ENCODE data around the gene TIMP2. TPM values are rescaled to one million over a fixed set of nuclear protein-coding genes. Genes with fewer than 3 reads are reported as not detected.

TIMP2 gene
- total and polyA plus RNA-seq, 5 experiments from 2014 or later, result 0.22 to 7.3 (median 0.75) TPM

- Mint-ChIP-seq H3K27ac (peak overlapping the region in 5 of 10 donors; percentile 18 to 41 (median 21)), H3K4me3 (no peak overlapping the region), H3K36me3 (peaks cover 15 to 97% (median 57%) of the 10 kb centered on the region in 3 donors), H3K27me3 (no peaks in the 10 kb centered on the region), H3K9me3 (no peaks in the 10 kb centered on the region), H3K4me1 (peaks cover 20 to 50% (median 35%) of the 10 kb centered on the region in 4 donors)
- no peak for ATAC-seq
- POLR2A ChIA-PET, result interaction anchor here (0.6 to 0.9 kb wide), 2 partner anchors 20 to 35 kb away, joined by 3 read pairs; no protein-coding TSS in a partner anchor
- DNase-seq, result no peak
These were observed 98.8 kb downstream of the TIMP2 start for GRCh38 chr17:78826421-78826820.

GRCh38 chr17:78825696-78826095, 99.5 kb downstream of the TIMP2 start:
- POLR2A ChIA-PET, result interaction anchor here (0.6 kb wide), 1 partner anchor 35 kb away, joined by 3 read pairs; no protein-coding TSS in a partner anchor
- Mint-ChIP-seq H3K27ac (peak overlapping the region; percentile 37 to 93 (median 77)), H3K9me3 (no peaks in the 10 kb centered on the region), H3K4me1 (peaks cover 20 to 53% (median 36%) of the 10 kb centered on the region in 4 donors), H3K27me3 (no peaks in the 10 kb centered on the region), H3K36me3 (peaks cover 15 to 97% (median 61%) of the 10 kb centered on the region in 3 donors), H3K4me3 (peak overlapping the region in 1 of 10 donors; percentile 31)
- DNase-seq (no peak), ATAC-seq (no peak)

- Mint-ChIP-seq H3K36me3 (peaks cover 9 to 98% (median 59%) of the 10 kb centered on the region in 3 donors), H3K4me1 (peaks cover 23 to 58% (median 43%) of the 10 kb centered on the region in 4 donors), H3K27me3 (no peaks in the 10 kb centered on the region), H3K27ac (peak overlapping the region in 9 of 10 donors; percentile 72 to 95 (median 86)), H3K9me3 (no peaks in the 10 kb centered on the region), H3K4me3 (peak overlapping the region in 1 of 10 donors; percentile 57)
- no peak for DNase-seq
- POLR2A ChIA-PET, result interaction anchor here (0.6 kb wide), 2 partner anchors 19 to 46 kb away, joined by 3 to 8 read pairs; no protein-coding TSS in a partner anchor
- ATAC-seq, result no peak
These were observed 100.9 kb downstream of the TIMP2 start for GRCh38 chr17:78824240-78824639.

- Mint-ChIP-seq H3K9me3 (no peaks in the 10 kb centered on the region), H3K4me3 (peak overlapping the region in 1 of 10 donors; percentile 25), H3K4me1 (peaks cover 25 to 64% (median 50%) of the 10 kb centered on the region in 4 donors), H3K27me3 (no peaks in the 10 kb centered on the region), H3K36me3 (peaks cover 8 to 98% (median 59%) of the 10 kb centered on the region in 3 donors), H3K27ac (peak overlapping the region; percentile 60 to 95 (median 86))
- DNase-seq (no peak), ATAC-seq (no peak)
- POLR2A ChIA-PET, result interaction anchor here (0.6 kb wide), 1 partner anchor 44 kb away, joined by 3 read pairs; no protein-coding TSS in a partner anchor
These were observed 101.7 kb downstream of the TIMP2 start for GRCh38 chr17:78823282-78824046.

GRCh38 chr17:78822552-78822951, 102.6 kb downstream of the TIMP2 start:
- POLR2A ChIA-PET, result interaction anchor here (0.6 to 1.0 kb wide), 2 partner anchors 12 to 1433 kb away, joined by 4 to 6 read pairs; no protein-coding TSS in a partner anchor
- peak overlapping the region in 3 of 10 donors; percentile 22 to 62 (median 25) for H3K4me3 Mint-ChIP-seq
- no peaks in the 10 kb centered on the region for H3K9me3 Mint-ChIP-seq
- no peak for DNase-seq
- no peaks in the 10 kb centered on the region for H3K27me3 Mint-ChIP-seq
- H3K27ac Mint-ChIP-seq, result peak overlapping the region; percentile 71 to 95 (median 86)
- no peak for ATAC-seq
- peaks cover 21 to 67% (median 55%) of the 10 kb centered on the region in 4 donors for H3K4me1 Mint-ChIP-seq
- H3K36me3 Mint-ChIP-seq, result peaks cover 3 to 94% (median 53%) of the 10 kb centered on the region in 3 donors

- ATAC-seq, result no peak
- Mint-ChIP-seq H3K4me3 (peak overlapping the region in 2 of 10 donors; percentile 14 to 16), H3K9me3 (no peaks in the 10 kb centered on the region), H3K27ac (peak overlapping the region; percentile 19 to 98 (median 80)), H3K4me1 (peaks cover 22 to 71% (median 60%) of the 10 kb centered on the region in 4 donors), H3K36me3 (peaks cover 5 to 95% (median 55%) of the 10 kb centered on the region in 3 donors), H3K27me3 (no peaks in the 10 kb centered on the region)
- POLR2A ChIA-PET, result interaction anchor here (0.6 to 1.0 kb wide), 2 partner anchors 11 to 1433 kb away, joined by 4 to 6 read pairs; no protein-coding TSS in a partner anchor
- DNase-seq, result no peak
These were observed 103.2 kb downstream of the TIMP2 start for GRCh38 chr17:78821961-78822360.

GRCh38 chr17:78820841-78821240, 104.3 kb downstream of the TIMP2 start:
- H3K36me3 Mint-ChIP-seq, result peaks cover 8 to 92% (median 55%) of the 10 kb centered on the region in 3 donors
- peak overlapping the region in 2 of 10 donors; percentile 32 to 49 for H3K4me3 Mint-ChIP-seq
- H3K27me3 Mint-ChIP-seq, result no peaks in the 10 kb centered on the region
- H3K9me3 Mint-ChIP-seq, result no peaks in the 10 kb centered on the region
- ATAC-seq, result no peak
- H3K27ac Mint-ChIP-seq, result peak overlapping the region; percentile 63 to 98 (median 96)
- peaks cover 25 to 72% (median 59%) of the 10 kb centered on the region in 4 donors for H3K4me1 Mint-ChIP-seq
- DNase-seq, result no peak
- POLR2A ChIA-PET, result interaction anchor here (0.8 to 3.2 kb wide), 2 partner anchors 17 to 20 kb away, joined by 3 to 23 read pairs; partner anchors contain the start of gene USP36

- peaks cover 23 to 70% (median 58%) of the 10 kb centered on the region in 4 donors for H3K4me1 Mint-ChIP-seq
- peak overlapping the region; percentile 63 to 98 (median 96) for H3K27ac Mint-ChIP-seq
- POLR2A ChIA-PET, result interaction anchor here (0.5 to 3.2 kb wide), 12 partner anchors 8 to 111 kb away, joined by 3 to 23 read pairs (median 4); partner anchors contain the start of gene USP36
- no peaks in the 10 kb centered on the region for H3K9me3 Mint-ChIP-seq
- H3K36me3 Mint-ChIP-seq, result peaks cover 8 to 92% (median 58%) of the 10 kb centered on the region in 3 donors
- H3K4me3 Mint-ChIP-seq, result peak overlapping the region in 9 of 10 donors; percentile 63 to 83 (median 73)
- no peak for ATAC-seq
- no peaks in the 10 kb centered on the region for H3K27me3 Mint-ChIP-seq
- DNase-seq, result no peak
These were observed 105.1 kb downstream of the TIMP2 start for GRCh38 chr17:78819806-78820792.

GRCh38 chr17:78819402-78819801, 105.8 kb downstream of the TIMP2 start:
- Mint-ChIP-seq H3K9me3 (no peaks in the 10 kb centered on the region), H3K4me1 (peaks cover 18 to 65% (median 52%) of the 10 kb centered on the region in 4 donors), H3K4me3 (peak overlapping the region; percentile 49 to 83 (median 72)), H3K36me3 (peaks cover 5 to 91% (median 58%) of the 10 kb centered on the region in 3 donors), H3K27me3 (no peaks in the 10 kb centered on the region), H3K27ac (peak overlapping the region; percentile 63 to 98 (median 96))
- ATAC-seq (peak in 1 of 2 donors; percentile 23), DNase-seq (no peak)
- POLR2A ChIA-PET, result interaction anchor here (0.7 to 3.2 kb wide), 15 partner anchors 9 to 111 kb away, joined by 3 to 23 read pairs (median 4); partner anchors contain the start of gene USP36

GRCh38 chr17:78818932-78819331, 106.3 kb downstream of the TIMP2 start:
- Mint-ChIP-seq H3K36me3 (peaks cover 5 to 91% (median 58%) of the 10 kb centered on the region in 3 donors), H3K27ac (peak overlapping the region; percentile 63 to 98 (median 96)), H3K4me1 (peaks cover 15 to 60% (median 50%) of the 10 kb centered on the region in 4 donors), H3K27me3 (no peaks in the 10 kb centered on the region), H3K9me3 (no peaks in the 10 kb centered on the region), H3K4me3 (peak overlapping the region; percentile 49 to 83 (median 72))
- POLR2A ChIA-PET, result interaction anchor here (0.5 to 3.2 kb wide), 14 partner anchors 9 to 110 kb away, joined by 3 to 23 read pairs (median 4); partner anchors contain the start of gene USP36
- peak; percentile 68 to 80 for ATAC-seq
- DNase-seq, result peak; percentile 28 to 88 (median 76)

GRCh38 chr17:78818152-78818846, 106.9 kb downstream of the TIMP2 start:
- Mint-ChIP-seq H3K27ac (peak overlapping the region; percentile 91 to 98 (median 98)), H3K4me1 (peaks cover 13 to 55% (median 48%) of the 10 kb centered on the region in 4 donors), H3K27me3 (no peaks in the 10 kb centered on the region), H3K36me3 (peaks cover 5 to 91% (median 58%) of the 10 kb centered on the region in 3 donors), H3K9me3 (no peaks in the 10 kb centered on the region), H3K4me3 (peak overlapping the region; percentile 49 to 83 (median 72))
- ATAC-seq (no peak), DNase-seq (no peak)
- POLR2A ChIA-PET, result interaction anchor here (0.5 to 3.2 kb wide), 12 partner anchors 10 to 688 kb away, joined by 3 to 23 read pairs (median 4); partner anchors contain the start of genes TMC8 and USP36

Measured in naive thymus-derived CD8-positive, alpha-beta T cell (primary cell).